GM23338 (cell line): ENCODE measurements around the gene MYOZ2. TPM values are rescaled to one million over a fixed set of nuclear protein-coding genes. Genes with fewer than 3 reads are reported as not detected.

Source experiments
- ATAC-seq: fragments of 200-7000 bp; cut with Tn5 transposase; 3 replicates; pipeline ENCODE4 v1.9.1; 2020
- DNase-seq: peaks from one replicate; pipeline ENCODE4 v3.0.0-alpha.2; 2015; ENCODE audit warnings: low spot score
- H2AFZ ChIP-seq: fragments of 200-600 bp; sonication (generic); 2 replicates; pipeline ENCODE4 v1.8.0; 2016; ENCODE audit warnings: antibody characterized with exemption, mild to moderate bottlenecking, moderate library complexity
- H3F3A ChIP-seq: fragments of 200-600 bp; sonication (generic); replicated peaks from 2 replicates; pipeline ENCODE4 v1.8.0; 2017; ENCODE audit warnings: antibody characterized with exemption, mixed run types, low read depth
- H3K27ac ChIP-seq: fragments of 200-600 bp; sonication (generic); 2 replicates; pipeline ENCODE4 v1.6.1; 2016; ENCODE audit warnings: low read depth
- H3K27me3 ChIP-seq: fragments of 200-600 bp; sonication (generic); 2 replicates; pipeline ENCODE4 v1.8.0; 2016; ENCODE audit warnings: mild to moderate bottlenecking, mixed run types, moderate library complexity; ENCODE audit not compliant: insufficient read depth
- H3K36me3 ChIP-seq: fragments of 200-600 bp; sonication (generic); 2 replicates; pipeline ENCODE4 v1.8.0; 2016; ENCODE audit warnings: mild to moderate bottlenecking; ENCODE audit not compliant: insufficient read depth
- H3K4me1 ChIP-seq: fragments of 200-600 bp; sonication (generic); 2 replicates; pipeline ENCODE4 v1.8.0; 2016; ENCODE audit warnings: mild to moderate bottlenecking, moderate library complexity; ENCODE audit not compliant: insufficient read depth
- H3K4me2 ChIP-seq: fragments of 200-600 bp; sonication (generic); 2 replicates; pipeline ENCODE4 v1.7.1; 2017; ENCODE audit warnings: mixed run types
- H3K4me3 ChIP-seq: fragments of 200-600 bp; sonication (generic); 2 replicates; pipeline ENCODE4 v1.6.1; 2016; ENCODE audit warnings: mixed run types
- H3K79me2 ChIP-seq: fragments of 200-600 bp; sonication (generic); replicated peaks from 2 replicates; pipeline ENCODE4 v1.8.0; 2017; ENCODE audit warnings: mild to moderate bottlenecking; ENCODE audit not compliant: insufficient read depth
- H3K9me2 ChIP-seq: fragments of 200-600 bp; sonication (generic); 2 replicates; pipeline ENCODE4 v1.8.0; 2017; ENCODE audit not compliant: insufficient read depth
- H4K20me1 ChIP-seq: fragments of 200-600 bp; sonication (generic); replicated peaks from 2 replicates; pipeline ENCODE4 v1.8.0; 2017; ENCODE audit warnings: mild to moderate bottlenecking; ENCODE audit not compliant: insufficient read depth
- H3K27ac Mint-ChIP-seq: 2 replicates; pipeline ENCODE4 v1.8.0; 2020; ENCODE audit warnings: inconsistent platforms, mild to moderate bottlenecking, moderate library complexity, mixed read lengths
- H3K27me3 Mint-ChIP-seq: 3 replicates; pipeline ENCODE4 v1.8.0; 2022; ENCODE audit warnings: low read depth, mild to moderate bottlenecking, moderate library complexity, mixed read lengths, inconsistent platforms; ENCODE audit not compliant: insufficient read depth, poor library complexity
- H3K36me3 Mint-ChIP-seq: 3 replicates; pipeline ENCODE4 v1.8.0; 2021; ENCODE audit warnings: low read depth, mild to moderate bottlenecking, inconsistent platforms, moderate library complexity, mixed read lengths
- H3K4me1 Mint-ChIP-seq: 3 replicates; pipeline ENCODE4 v1.8.0; 2020; ENCODE audit warnings: mild to moderate bottlenecking, inconsistent platforms, mixed read lengths
- H3K4me3 Mint-ChIP-seq: 3 replicates; pipeline ENCODE4 v1.8.0; 2021; ENCODE audit warnings: moderate library complexity, mild to moderate bottlenecking, inconsistent platforms, mixed read lengths
- H3K9me3 Mint-ChIP-seq: 3 replicates; pipeline ENCODE4 v1.8.0; 2020; ENCODE audit warnings: moderate library complexity, mild to moderate bottlenecking, inconsistent platforms, mixed read lengths
- CREB1 ChIP-seq: fragments of 250-450 bp; sonication (Bioruptor Pico); IDR thresholded peaks from 2 replicates; pipeline ENCODE4 v1.5.0; 2020; ENCODE audit warnings: low read depth, mild to moderate bottlenecking, moderate library complexity
- EZH2 ChIP-seq: fragments of 200-600 bp; sonication (generic); IDR thresholded peaks from one replicate; pipeline ENCODE4 v1.8.0; 2017; ENCODE audit warnings: antibody characterized with exemption, mild to moderate bottlenecking, low read depth; ENCODE audit not compliant: unreplicated experiment
- EZH2phosphoT487 ChIP-seq: fragments of 200-600 bp; sonication (generic); IDR thresholded peaks from one replicate; pipeline ENCODE4 v1.8.1; 2018; ENCODE audit warnings: antibody characterized with exemption; ENCODE audit not compliant: unreplicated experiment
- JUNB ChIP-seq: IDR thresholded peaks from one replicate; pipeline ENCODE4 v1.6.1; 2016; ENCODE audit warnings: antibody characterized with exemption; ENCODE audit not compliant: unreplicated experiment
- NANOG ChIP-seq: IDR thresholded peaks from 2 replicates; pipeline ENCODE4 v1.6.1; 2016; ENCODE audit warnings: antibody characterized with exemption, borderline replicate concordance
- POLR2AphosphoS5 ChIP-seq: IDR thresholded peaks from 2 replicates; pipeline ENCODE4 v1.6.1; 2016; ENCODE audit warnings: antibody characterized with exemption, low read depth
- STAT1 ChIP-seq: IDR thresholded peaks from one replicate; pipeline ENCODE4 v1.6.1; 2016; ENCODE audit warnings: antibody characterized with exemption; ENCODE audit not compliant: unreplicated experiment
- ZNF114 ChIP-seq: fragments of 250-450 bp; sonication (Bioruptor Pico); IDR thresholded peaks from 2 replicates; pipeline ENCODE4 v1.5.0; 2020; ENCODE audit warnings: mild to moderate bottlenecking, moderate library complexity
- ZNF331 ChIP-seq: fragments of 250-450 bp; sonication (Bioruptor Pico); IDR thresholded peaks from 2 replicates; pipeline ENCODE4 v1.5.0; 2020; ENCODE audit warnings: low read depth, mild to moderate bottlenecking, moderate library complexity
- polyA plus RNA-seq: library from polyadenylated mRNA; unstranded; fragments of >200 nt; fragmentation: Nextera tagmentation; extraction: Ambion mirVana; gene quantifications from 2 replicates; pipeline ENCODE4 v1.2.1, GENCODE V29; 2016
- total RNA-seq: library from RNA; depleted of rRNA; stranded (reverse); fragments of >200 nt; shearing (Covaris generic); gene quantifications from 2 replicates; pipeline ENCODE4 v1.2.3, GENCODE V29; 2014
- TF ChIP-seq, protein P1 (sequence below), 2 experiments: fragments of 200-600 bp in 1 of 2; sonication (generic) in 1 of 2; conservative IDR thresholded peaks; 2 replicates each; pipeline versions ENCODE4 v1.5.1 to v1.6.1; 2016 to 2017; ENCODE audit warnings: antibody characterized with exemption in 2 of 2, low read depth in 2 of 2, mild to moderate bottlenecking in 2 of 2, moderate library complexity in 1 of 2
- TF ChIP-seq, protein P2 (sequence below): IDR thresholded peaks from one replicate; pipeline ENCODE4 v1.6.1; 2018; ENCODE audit warnings: antibody characterized with exemption; ENCODE audit not compliant: unreplicated experiment

MYOZ2 gene
- total and polyA plus RNA-seq, 2 experiments from 2014 or later, result not detected

DNA sequence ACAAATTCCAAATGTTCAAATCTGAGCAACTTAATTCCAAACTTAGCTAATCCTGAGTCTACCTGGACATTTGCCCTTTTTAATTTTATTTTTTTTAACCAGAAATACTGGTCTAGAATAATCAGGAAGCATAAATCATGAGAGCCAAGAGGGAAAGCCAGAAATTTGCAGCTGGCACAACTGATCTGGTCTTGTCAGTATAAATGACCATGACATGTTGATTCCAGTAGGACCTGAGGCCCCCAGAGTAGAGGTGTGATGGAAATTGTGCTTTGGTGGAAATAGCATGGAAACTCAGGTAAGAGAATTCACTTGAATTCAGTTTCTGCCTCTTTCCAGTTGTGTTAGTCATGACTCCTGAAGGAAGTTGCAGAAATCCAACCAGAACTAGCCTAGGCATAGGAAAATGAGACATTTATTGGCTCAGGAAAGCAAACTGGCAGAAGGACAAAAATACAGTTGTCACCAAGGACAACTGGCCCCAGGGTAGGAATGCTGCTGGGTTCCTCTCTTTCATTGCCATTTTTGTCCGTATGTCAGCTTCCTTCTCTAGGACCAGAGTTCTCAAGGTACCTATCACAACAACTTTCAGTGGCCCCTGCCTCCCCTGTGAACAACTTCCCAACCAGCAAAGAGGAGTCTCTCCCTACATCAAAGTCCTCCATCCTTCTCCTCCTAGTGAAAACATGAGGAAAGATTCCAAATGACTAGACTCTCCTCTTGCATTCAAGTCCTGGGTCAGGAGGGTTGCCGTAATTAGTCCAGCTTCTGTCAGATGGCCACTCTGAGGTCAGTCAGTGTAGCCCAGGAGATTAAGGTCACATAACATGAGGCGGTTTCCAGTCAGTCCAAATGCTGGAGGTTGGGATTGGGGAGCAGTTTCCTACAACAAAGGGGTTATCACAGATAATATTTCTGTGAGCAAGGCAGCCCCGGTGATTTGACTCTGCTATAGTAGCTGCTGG, 29.3 kb upstream of the MYOZ2 start:
- no peaks in the 10 kb centered on the region for H3K4me1 ChIP-seq
- no peak overlapping the region for H3K27ac Mint-ChIP-seq
- no peak for DNase-seq
- H3K27ac ChIP-seq, result no peak overlapping the region
- H3K79me2 ChIP-seq, result no peaks in the 10 kb centered on the region
- H3F3A ChIP-seq, result no peaks in the 10 kb centered on the region
- H3K36me3 Mint-ChIP-seq, result no peaks in the 10 kb centered on the region
- peak overlapping the region; percentile 23; the same call in 1 of the 2 replicates for H2AFZ ChIP-seq
- no peak overlapping the region for H3K4me3 ChIP-seq
- no peak for ATAC-seq
- no peaks in the 10 kb centered on the region for H3K36me3 ChIP-seq
- no peak overlapping the region for H3K4me3 Mint-ChIP-seq
- no peaks in the 10 kb centered on the region for H3K27me3 Mint-ChIP-seq
- H3K4me1 Mint-ChIP-seq, result peaks cover 7% of the 10 kb centered on the region; the same call in 2 of the 3 replicates
- no peak for TF ChIP-seq EZH2
- no peak for TF ChIP-seq EZH2phosphoT487
- no peak for TF ChIP-seq ZNF331 (CRISPR knock-in tag)
- H3K27me3 ChIP-seq, result no peaks in the 10 kb centered on the region
- no peaks in the 10 kb centered on the region for H3K9me2 ChIP-seq
- H3K4me2 ChIP-seq, result no peak overlapping the region
- H3K9me3 Mint-ChIP-seq, result no peaks in the 10 kb centered on the region
- H4K20me1 ChIP-seq, result no peaks in the 10 kb centered on the region

DNA sequence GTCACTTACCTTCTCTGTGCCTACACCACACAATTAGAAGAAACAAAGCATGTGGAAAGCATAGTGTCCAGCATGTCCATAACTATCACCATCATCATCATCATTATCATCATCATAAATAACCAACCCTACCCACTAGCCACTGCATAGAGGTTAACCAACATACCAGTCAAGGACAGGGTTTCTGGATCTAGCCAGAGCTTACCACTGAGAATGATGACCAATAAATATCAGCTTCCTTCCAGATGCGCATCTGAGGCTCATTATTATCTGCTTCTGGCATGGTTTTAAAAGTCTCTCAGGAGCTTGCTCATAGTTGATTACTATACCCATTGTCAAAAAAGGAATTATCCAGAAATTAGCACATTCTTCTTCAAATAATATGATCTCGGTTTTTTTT, 25.5 kb upstream of the MYOZ2 start:
- no peak overlapping the region for H3K4me2 ChIP-seq
- H3K79me2 ChIP-seq, result no peaks in the 10 kb centered on the region
- no peak overlapping the region for H3K4me3 Mint-ChIP-seq
- H3K4me1 Mint-ChIP-seq, result no peaks in the 10 kb centered on the region
- H3K27ac ChIP-seq, result no peak overlapping the region
- no peaks in the 10 kb centered on the region for H3K36me3 ChIP-seq
- no peaks in the 10 kb centered on the region for H3K9me2 ChIP-seq
- no peaks in the 10 kb centered on the region for H3K4me1 ChIP-seq
- DNase-seq (no peak), ATAC-seq (no peak)
- no peaks in the 10 kb centered on the region for H3F3A ChIP-seq
- no peaks in the 10 kb centered on the region for H4K20me1 ChIP-seq
- no peaks in the 10 kb centered on the region for H3K9me3 Mint-ChIP-seq
- TF ChIP-seq NANOG (no peak), JUNB (no peak), STAT1 (no peak), ZNF331 (CRISPR knock-in tag) (no peak), POLR2AphosphoS5 (no peak), ZNF114 (CRISPR knock-in tag) (no peak), CREB1 (CRISPR knock-in tag) (no peak)
- TF ChIP-seq, protein P1, sequence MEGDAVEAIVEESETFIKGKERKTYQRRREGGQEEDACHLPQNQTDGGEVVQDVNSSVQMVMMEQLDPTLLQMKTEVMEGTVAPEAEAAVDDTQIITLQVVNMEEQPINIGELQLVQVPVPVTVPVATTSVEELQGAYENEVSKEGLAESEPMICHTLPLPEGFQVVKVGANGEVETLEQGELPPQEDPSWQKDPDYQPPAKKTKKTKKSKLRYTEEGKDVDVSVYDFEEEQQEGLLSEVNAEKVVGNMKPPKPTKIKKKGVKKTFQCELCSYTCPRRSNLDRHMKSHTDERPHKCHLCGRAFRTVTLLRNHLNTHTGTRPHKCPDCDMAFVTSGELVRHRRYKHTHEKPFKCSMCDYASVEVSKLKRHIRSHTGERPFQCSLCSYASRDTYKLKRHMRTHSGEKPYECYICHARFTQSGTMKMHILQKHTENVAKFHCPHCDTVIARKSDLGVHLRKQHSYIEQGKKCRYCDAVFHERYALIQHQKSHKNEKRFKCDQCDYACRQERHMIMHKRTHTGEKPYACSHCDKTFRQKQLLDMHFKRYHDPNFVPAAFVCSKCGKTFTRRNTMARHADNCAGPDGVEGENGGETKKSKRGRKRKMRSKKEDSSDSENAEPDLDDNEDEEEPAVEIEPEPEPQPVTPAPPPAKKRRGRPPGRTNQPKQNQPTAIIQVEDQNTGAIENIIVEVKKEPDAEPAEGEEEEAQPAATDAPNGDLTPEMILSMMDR (conservative IDR thresholded peaks at IDR 0.05; ENCODE audit: low read depth in 2 of 2), result no peak
- TF ChIP-seq, protein P2, sequence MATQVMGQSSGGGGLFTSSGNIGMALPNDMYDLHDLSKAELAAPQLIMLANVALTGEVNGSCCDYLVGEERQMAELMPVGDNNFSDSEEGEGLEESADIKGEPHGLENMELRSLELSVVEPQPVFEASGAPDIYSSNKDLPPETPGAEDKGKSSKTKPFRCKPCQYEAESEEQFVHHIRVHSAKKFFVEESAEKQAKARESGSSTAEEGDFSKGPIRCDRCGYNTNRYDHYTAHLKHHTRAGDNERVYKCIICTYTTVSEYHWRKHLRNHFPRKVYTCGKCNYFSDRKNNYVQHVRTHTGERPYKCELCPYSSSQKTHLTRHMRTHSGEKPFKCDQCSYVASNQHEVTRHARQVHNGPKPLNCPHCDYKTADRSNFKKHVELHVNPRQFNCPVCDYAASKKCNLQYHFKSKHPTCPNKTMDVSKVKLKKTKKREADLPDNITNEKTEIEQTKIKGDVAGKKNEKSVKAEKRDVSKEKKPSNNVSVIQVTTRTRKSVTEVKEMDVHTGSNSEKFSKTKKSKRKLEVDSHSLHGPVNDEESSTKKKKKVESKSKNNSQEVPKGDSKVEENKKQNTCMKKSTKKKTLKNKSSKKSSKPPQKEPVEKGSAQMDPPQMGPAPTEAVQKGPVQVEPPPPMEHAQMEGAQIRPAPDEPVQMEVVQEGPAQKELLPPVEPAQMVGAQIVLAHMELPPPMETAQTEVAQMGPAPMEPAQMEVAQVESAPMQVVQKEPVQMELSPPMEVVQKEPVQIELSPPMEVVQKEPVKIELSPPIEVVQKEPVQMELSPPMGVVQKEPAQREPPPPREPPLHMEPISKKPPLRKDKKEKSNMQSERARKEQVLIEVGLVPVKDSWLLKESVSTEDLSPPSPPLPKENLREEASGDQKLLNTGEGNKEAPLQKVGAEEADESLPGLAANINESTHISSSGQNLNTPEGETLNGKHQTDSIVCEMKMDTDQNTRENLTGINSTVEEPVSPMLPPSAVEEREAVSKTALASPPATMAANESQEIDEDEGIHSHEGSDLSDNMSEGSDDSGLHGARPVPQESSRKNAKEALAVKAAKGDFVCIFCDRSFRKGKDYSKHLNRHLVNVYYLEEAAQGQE, result no peak
- no peaks in the 10 kb centered on the region for H3K27me3 ChIP-seq
- no peaks in the 10 kb centered on the region for H3K27me3 Mint-ChIP-seq
- no peak overlapping the region for H3K4me3 ChIP-seq
- no peak overlapping the region for H2AFZ ChIP-seq
- H3K36me3 Mint-ChIP-seq, result no peaks in the 10 kb centered on the region
- no peak overlapping the region for H3K27ac Mint-ChIP-seq
